Measurements from ENCODE around the gene SLC32A1.

Gene SLC32A1

GRCh38 chr20:38724626-38725147 is 401 bp downstream of the SLC32A1 start:
- no peak for DNase-seq (ENCODE audit: low read depth)
- TF ChIP-seq, protein P1, sequence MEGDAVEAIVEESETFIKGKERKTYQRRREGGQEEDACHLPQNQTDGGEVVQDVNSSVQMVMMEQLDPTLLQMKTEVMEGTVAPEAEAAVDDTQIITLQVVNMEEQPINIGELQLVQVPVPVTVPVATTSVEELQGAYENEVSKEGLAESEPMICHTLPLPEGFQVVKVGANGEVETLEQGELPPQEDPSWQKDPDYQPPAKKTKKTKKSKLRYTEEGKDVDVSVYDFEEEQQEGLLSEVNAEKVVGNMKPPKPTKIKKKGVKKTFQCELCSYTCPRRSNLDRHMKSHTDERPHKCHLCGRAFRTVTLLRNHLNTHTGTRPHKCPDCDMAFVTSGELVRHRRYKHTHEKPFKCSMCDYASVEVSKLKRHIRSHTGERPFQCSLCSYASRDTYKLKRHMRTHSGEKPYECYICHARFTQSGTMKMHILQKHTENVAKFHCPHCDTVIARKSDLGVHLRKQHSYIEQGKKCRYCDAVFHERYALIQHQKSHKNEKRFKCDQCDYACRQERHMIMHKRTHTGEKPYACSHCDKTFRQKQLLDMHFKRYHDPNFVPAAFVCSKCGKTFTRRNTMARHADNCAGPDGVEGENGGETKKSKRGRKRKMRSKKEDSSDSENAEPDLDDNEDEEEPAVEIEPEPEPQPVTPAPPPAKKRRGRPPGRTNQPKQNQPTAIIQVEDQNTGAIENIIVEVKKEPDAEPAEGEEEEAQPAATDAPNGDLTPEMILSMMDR (IDR thresholded peaks at IDR 0.05; ENCODE audit: low read depth, low read length): no peak
- H3K4me3 ChIP-seq (ENCODE audit: low read depth, low read length): no peak overlapping the region

DNA sequence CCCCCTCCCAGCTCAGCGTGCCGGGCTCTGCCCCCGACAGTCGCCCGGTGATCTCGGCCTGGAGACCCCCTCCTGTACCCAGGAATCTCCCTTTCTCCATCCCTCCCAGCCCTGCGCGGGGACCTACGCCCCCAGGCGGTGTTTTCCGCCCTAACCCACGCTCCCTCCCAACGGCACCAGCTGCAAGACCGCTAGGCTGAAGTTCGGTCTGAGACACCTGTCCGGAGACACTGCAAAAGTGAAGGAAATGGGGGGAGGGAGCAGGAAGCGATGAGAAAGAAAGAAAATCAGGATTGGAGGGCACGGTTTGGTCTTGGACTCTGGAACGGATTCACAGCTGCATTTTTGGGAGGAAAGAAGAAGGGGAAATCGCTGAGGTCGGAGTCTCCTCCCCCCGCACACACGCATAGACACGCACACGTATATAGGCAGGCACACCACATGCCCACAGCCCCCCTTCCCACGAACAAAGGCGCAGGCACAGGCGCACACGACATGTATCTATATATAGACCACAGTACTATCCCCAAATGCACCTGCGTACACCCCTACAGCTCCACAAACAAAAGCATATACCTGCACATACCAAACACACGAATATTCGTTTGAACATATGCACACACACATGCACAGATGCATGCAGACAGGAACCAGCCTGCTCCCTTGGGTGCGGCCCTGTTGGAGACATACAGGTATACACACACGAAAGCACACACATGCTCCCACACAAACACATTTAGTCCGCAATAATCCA is 1.0 kb downstream of the SLC32A1 start:
- TF ChIP-seq, protein P1 (IDR thresholded peaks at IDR 0.05; ENCODE audit: low read depth, low read length): no peak
- TF ChIP-seq, protein P2, sequence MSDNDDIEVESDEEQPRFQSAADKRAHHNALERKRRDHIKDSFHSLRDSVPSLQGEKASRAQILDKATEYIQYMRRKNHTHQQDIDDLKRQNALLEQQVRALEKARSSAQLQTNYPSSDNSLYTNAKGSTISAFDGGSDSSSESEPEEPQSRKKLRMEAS (IDR thresholded peaks at IDR 0.05; ENCODE audit: low read depth, low read length): no peak
- TF ChIP-seq POLR2A (IDR thresholded peaks at IDR 0.05; ENCODE audit: extremely low read depth, insufficient read length) (no peak), MYC (IDR thresholded peaks at IDR 0.05; ENCODE audit: low read depth, low read length) (no peak)
- no peak for DNase-seq (ENCODE audit: low read depth)
- no peak overlapping the region for H3K4me3 ChIP-seq (ENCODE audit: low read depth, low read length)

DNA sequence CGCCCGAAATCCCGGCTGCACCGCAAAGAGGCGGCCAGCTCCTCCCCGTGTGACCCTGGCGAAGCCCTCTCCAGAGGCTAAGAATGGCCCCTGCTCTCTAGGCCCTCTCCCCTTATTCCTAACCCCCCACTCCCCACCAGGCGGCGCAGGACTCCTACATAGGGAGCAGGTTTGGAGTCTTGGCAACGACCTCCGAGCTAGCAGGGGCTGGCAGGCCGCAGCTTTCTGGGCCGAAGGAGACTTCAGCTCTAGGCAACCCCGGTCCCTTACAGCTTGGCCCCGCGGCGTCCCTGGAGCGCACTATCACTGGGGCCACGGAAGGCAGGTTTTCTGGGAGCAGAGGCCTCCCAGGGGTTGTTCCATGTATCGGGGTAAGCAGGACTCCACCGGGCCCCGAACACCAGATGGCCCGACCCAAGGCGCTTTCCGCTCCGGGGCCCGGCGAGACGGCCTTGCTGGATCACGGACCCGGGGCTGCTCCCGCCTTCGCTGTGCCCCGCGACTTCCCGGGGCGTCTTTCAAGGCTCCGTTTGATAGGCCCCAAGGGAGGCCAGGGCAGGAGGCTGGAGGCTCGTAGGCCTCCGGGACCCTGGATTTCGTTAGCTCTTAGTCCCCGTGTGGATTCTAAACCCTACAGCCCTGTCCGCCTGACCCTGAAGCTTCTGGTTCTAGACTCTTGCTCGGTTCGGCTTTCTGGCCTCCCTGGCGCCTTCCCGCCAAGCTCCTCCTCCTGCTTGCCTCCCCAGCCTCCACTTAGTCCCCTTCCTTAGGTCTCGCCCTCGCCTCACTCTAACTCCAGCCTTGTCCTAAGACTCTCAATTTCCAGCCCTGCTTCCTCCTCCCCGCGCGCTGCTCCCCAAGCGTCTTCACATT is 1.9 kb downstream of the SLC32A1 start:
- peak; percentile 51 for DNase-seq (ENCODE audit: low read depth)
- H3K4me3 ChIP-seq (ENCODE audit: low read depth, low read length): no peak overlapping the region

GRCh38 chr20:38726804-38727606 is 2.7 kb downstream of the SLC32A1 start:
- TF ChIP-seq, protein P1 (IDR thresholded peaks at IDR 0.05; ENCODE audit: low read depth, low read length): peak; percentile 48
- no peak for TF ChIP-seq MYC (IDR thresholded peaks at IDR 0.05; ENCODE audit: low read depth, low read length)
- no peak overlapping the region for H3K4me3 ChIP-seq (ENCODE audit: low read depth, low read length)
- peak; percentile 52 for DNase-seq (ENCODE audit: low read depth)

More for the DNA sequence above, 1.9 kb downstream of the SLC32A1 start:
- TF ChIP-seq MYC (IDR thresholded peaks at IDR 0.05; ENCODE audit: low read depth, low read length): no peak
- TF ChIP-seq, protein P1 (IDR thresholded peaks at IDR 0.05; ENCODE audit: low read depth, low read length): peak; percentile 48

DNA sequence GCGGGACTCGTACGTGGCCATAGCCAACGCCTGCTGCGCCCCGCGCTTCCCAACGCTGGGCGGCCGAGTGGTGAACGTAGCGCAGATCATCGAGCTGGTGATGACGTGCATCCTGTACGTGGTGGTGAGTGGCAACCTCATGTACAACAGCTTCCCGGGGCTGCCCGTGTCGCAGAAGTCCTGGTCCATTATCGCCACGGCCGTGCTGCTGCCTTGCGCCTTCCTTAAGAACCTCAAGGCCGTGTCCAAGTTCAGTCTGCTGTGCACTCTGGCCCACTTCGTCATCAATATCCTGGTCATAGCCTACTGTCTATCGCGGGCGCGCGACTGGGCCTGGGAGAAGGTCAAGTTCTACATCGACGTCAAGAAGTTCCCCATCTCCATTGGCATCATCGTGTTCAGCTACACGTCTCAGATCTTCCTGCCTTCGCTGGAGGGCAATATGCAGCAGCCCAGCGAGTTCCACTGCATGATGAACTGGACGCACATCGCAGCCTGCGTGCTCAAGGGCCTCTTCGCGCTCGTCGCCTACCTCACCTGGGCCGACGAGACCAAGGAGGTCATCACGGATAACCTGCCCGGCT is 3.4 kb downstream of the SLC32A1 start:
- DNase-seq (ENCODE audit: low read depth): no peak
- TF ChIP-seq POLR2A (IDR thresholded peaks at IDR 0.05; ENCODE audit: extremely low read depth, insufficient read length) (no peak), MYC (IDR thresholded peaks at IDR 0.05; ENCODE audit: low read depth, low read length) (no peak)
- TF ChIP-seq, protein P2 (IDR thresholded peaks at IDR 0.05; ENCODE audit: low read depth, low read length): no peak
- TF ChIP-seq, protein P1 (IDR thresholded peaks at IDR 0.05; ENCODE audit: low read depth, low read length): no peak
- no peak overlapping the region for H3K4me3 ChIP-seq (ENCODE audit: low read depth, low read length)

Measured in NB4 (cell line).